Measurements from ENCODE around the gene PLA2G4C. TPM values are rescaled to one million over a fixed set of nuclear protein-coding genes. Genes with fewer than 3 reads are reported as not detected.

PLA2G4C gene
- total RNA-seq, 1 experiment from 2014 or later = 4.5 TPM

- Mint-ChIP-seq H3K27me3 (ENCODE audit: low read depth) (no peaks in the 10 kb centered on the region), H3K4me3 (no peak overlapping the region), H3K9me3 (no peaks in the 10 kb centered on the region), H3K27ac (no peak overlapping the region), H3K36me3 (peaks cover 24% of the 10 kb centered on the region), H3K4me1 (no peaks in the 10 kb centered on the region)
- ATAC-seq = no peak
- POLR2A ChIA-PET = no interaction called here
- CTCF ChIA-PET = interaction anchor here (0.7 kb wide), 1 partner anchor 15 kb away, joined by 3 read pairs; no protein-coding TSS in a partner anchor
- no peak for DNase-seq (ENCODE audit: low spot score)
- TF ChIP-seq ZMAT4 (CRISPR knock-in tag; IDR thresholded peaks at IDR 0.05) (no peak), SMAD3 (CRISPR knock-in tag; IDR thresholded peaks at IDR 0.05; ENCODE audit: borderline replicate concordance) (no peak), MLX (CRISPR knock-in tag; IDR thresholded peaks at IDR 0.05) (no peak), E2F1 (CRISPR knock-in tag; IDR thresholded peaks at IDR 0.05) (no peak), SOX15 (CRISPR knock-in tag; IDR thresholded peaks at IDR 0.05) (no peak)
Observed at GRCh38 chr19:48137411-48137810, 26.8 kb upstream of the PLA2G4C start.

- H3K27me3 Mint-ChIP-seq (ENCODE audit: low read depth) = no peaks in the 10 kb centered on the region
- CTCF ChIA-PET = no interaction called here
- H3K36me3 Mint-ChIP-seq = peaks cover 31% of the 10 kb centered on the region
- no peak overlapping the region for H3K4me3 Mint-ChIP-seq
- no peaks in the 10 kb centered on the region for H3K4me1 Mint-ChIP-seq
- POLR2A ChIA-PET = no interaction called here
- ATAC-seq (no peak), DNase-seq (ENCODE audit: low spot score) (no peak)
- TF ChIP-seq ZNF232 (CRISPR knock-in tag; IDR thresholded peaks at IDR 0.05) (no peak), MAX (CRISPR knock-in tag; IDR thresholded peaks at IDR 0.05) (no peak), ZMAT4 (CRISPR knock-in tag; IDR thresholded peaks at IDR 0.05) (no peak), SOX15 (CRISPR knock-in tag; IDR thresholded peaks at IDR 0.05) (no peak), KAT7 (CRISPR knock-in tag; IDR thresholded peaks at IDR 0.05; ENCODE audit: borderline replicate concordance) (no peak), NR3C1 (CRISPR knock-in tag; conservative IDR thresholded peaks at IDR 0.05; ENCODE audit: low read depth) (no peak), IRF2 (CRISPR knock-in tag; IDR thresholded peaks at IDR 0.05; ENCODE audit: borderline replicate concordance, low read depth) (no peak), ARID4B (CRISPR knock-in tag; IDR thresholded peaks at IDR 0.05; ENCODE audit: borderline replicate concordance) (no peak), GRHL2 (CRISPR knock-in tag; IDR thresholded peaks at IDR 0.05; ENCODE audit: insufficient replicate concordance, severe bottlenecking) (no peak), E2F5 (CRISPR knock-in tag; IDR thresholded peaks at IDR 0.05) (no peak), GTF2I (CRISPR knock-in tag; conservative IDR thresholded peaks at IDR 0.05) (no peak)
- H3K27ac Mint-ChIP-seq = no peak overlapping the region
- H3K9me3 Mint-ChIP-seq = no peaks in the 10 kb centered on the region
Observed at GRCh38 chr19:48136547-48136946, 25.9 kb upstream of the PLA2G4C start.

Measured in WTC11 (cell line).